Upper lobe of left lung (tissue), 6 donors: ENCODE results near the gene AHNAK. TPM values are rescaled to one million over a fixed set of nuclear protein-coding genes. Genes with fewer than 3 reads are reported as not detected.

Experiments
- ATAC-seq, 2 donors: fragments of 200-7000 bp; cut with Tn5 transposase; one replicate each; pipeline ENCODE4 v1.9.1; 2022; ENCODE audit warnings: mild to moderate bottlenecking in 2 of 2, moderate library complexity in 2 of 2; ENCODE audit not compliant: low FRiP score in 2 of 2
- DNase-seq, 2 donors: peaks; one replicate each; pipeline ENCODE4 v3.0.0-alpha.2; 2019 to 2020
- H3K27ac ChIP-seq, 4 donors: fragments of 200-600 bp; sonication (generic); one replicate each; pipeline ENCODE4 v1.5.1; 2016 to 2019
- H3K27me3 ChIP-seq, 4 donors: fragments of 200-600 bp; sonication (generic); one replicate each; pipeline ENCODE4 v1.5.1; 2017 to 2019
- H3K36me3 ChIP-seq, 4 donors: fragments of 200-600 bp; sonication (generic); one replicate each; pipeline ENCODE4 v1.5.1; 2016 to 2019
- H3K4me1 ChIP-seq, 4 donors: fragments of 200-600 bp; sonication (generic); one replicate each; pipeline ENCODE4 v1.5.1; 2018 to 2019
- H3K4me3 ChIP-seq, 4 donors: fragments of 200-600 bp; sonication (generic); one replicate each; pipeline ENCODE4 v1.5.1; 2017 to 2019; ENCODE audit warnings: mild to moderate bottlenecking in 2 of 4, moderate library complexity in 1 of 4
- H3K9me3 ChIP-seq, 4 donors: fragments of 200-600 bp; sonication (generic); one replicate each; pipeline ENCODE4 v1.5.1; 2018 to 2019
- EP300 ChIP-seq, 4 donors: sonication (generic); formaldehyde crosslinking; IDR thresholded peaks; one replicate each; pipeline ENCODE4 v1.5.1; 2017; ENCODE audit warnings: antibody characterized with exemption in 4 of 4, control low read depth in 2 of 4
- POLR2A ChIP-seq, 4 donors: fragments of 450-650 bp; IDR thresholded peaks; one replicate each; pipeline ENCODE4 v1.5.1; 2016 to 2017; ENCODE audit warnings: antibody characterized with exemption in 4 of 4, mild to moderate bottlenecking in 2 of 4
- POLR2AphosphoS5 ChIP-seq, 2 donors: sonication (generic); formaldehyde crosslinking; IDR thresholded peaks; one replicate each; pipeline ENCODE4 v1.5.1; 2017; ENCODE audit warnings: antibody characterized with exemption in 2 of 2
- WGBS, 2 donors: methylation state at CpG; one replicate each; pipeline ENCODE4 v1.1.5; 2017 to 2018; 5-methylcytosine and 5-hydroxymethylcytosine counted together
- total RNA-seq, 6 donors: library from RNA; depleted of rRNA in 4 of 6; stranded (reverse); fragments of >200 nt in 4 of 6; gene quantifications; one replicate each; pipeline versions ENCODE4 v1.1.0 to v1.2.1, GENCODE V29; 2016 to 2021
- TF ChIP-seq, protein P1 (sequence below), 6 experiments: fragments of 450-650 bp in 4 of 6; fragments of 200-600 bp in 2 of 6; sonication (generic) in 2 of 6; IDR thresholded peaks; one replicate each; pipeline ENCODE4 v1.5.1; 2016 to 2019; ENCODE audit warnings: antibody characterized with exemption in 6 of 6
- donor health status: DM: no; HTN: no; CAD: no; lungs with moderate emphysema.
- donor health status: DM: no; HTN: yes; CAD: no; lungs with severe emphysema.

AHNAK gene
- total RNA-seq, 6 donors from 2014 or later, result 583 to 1,153 (median 829) TPM

DNA sequence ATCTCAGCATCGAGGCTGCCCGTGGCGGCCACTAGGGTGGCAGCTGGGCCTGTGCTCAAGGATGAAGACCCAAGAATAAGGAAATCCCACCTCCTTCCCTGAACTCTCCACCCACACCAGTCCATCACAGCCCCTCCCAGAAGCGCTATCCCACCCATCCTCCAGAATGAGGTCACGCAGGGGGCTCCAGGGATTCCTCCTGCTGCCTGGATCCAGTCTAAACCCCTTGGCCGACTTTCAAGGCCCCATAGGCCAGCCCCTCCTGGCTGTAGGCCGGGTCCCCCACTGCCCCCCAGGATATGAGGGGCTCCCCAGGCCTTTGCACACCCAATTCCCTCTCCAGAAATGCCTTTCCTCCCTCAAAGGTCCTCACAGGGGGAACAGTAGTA lies 146.7 kb downstream of the AHNAK start:
- 61 to 83% methylated on average over 4 to 7 of the region's 7 CpGs for WGBS, 2 donors
- Histone ChIP-seq H3K9me3 (no peaks in the 10 kb centered on the region), H3K4me1 (peaks cover 41 to 51% (median 49%) of the 10 kb centered on the region in 4 donors), H3K4me3 (no peak overlapping the region), H3K27me3 (no peaks in the 10 kb centered on the region), H3K36me3 (no peaks in the 10 kb centered on the region), H3K27ac (peak overlapping the region; percentile 42 to 79 (median 74))
- ATAC-seq, result peak in 1 of 2 donors; percentile 63
- no peak for TF ChIP-seq POLR2AphosphoS5 (IDR thresholded peaks at IDR 0.05)
- no peak for TF ChIP-seq POLR2A (IDR thresholded peaks at IDR 0.05)
- TF ChIP-seq, protein P1, sequence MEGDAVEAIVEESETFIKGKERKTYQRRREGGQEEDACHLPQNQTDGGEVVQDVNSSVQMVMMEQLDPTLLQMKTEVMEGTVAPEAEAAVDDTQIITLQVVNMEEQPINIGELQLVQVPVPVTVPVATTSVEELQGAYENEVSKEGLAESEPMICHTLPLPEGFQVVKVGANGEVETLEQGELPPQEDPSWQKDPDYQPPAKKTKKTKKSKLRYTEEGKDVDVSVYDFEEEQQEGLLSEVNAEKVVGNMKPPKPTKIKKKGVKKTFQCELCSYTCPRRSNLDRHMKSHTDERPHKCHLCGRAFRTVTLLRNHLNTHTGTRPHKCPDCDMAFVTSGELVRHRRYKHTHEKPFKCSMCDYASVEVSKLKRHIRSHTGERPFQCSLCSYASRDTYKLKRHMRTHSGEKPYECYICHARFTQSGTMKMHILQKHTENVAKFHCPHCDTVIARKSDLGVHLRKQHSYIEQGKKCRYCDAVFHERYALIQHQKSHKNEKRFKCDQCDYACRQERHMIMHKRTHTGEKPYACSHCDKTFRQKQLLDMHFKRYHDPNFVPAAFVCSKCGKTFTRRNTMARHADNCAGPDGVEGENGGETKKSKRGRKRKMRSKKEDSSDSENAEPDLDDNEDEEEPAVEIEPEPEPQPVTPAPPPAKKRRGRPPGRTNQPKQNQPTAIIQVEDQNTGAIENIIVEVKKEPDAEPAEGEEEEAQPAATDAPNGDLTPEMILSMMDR (IDR thresholded peaks at IDR 0.05), result no peak
- no peak for TF ChIP-seq EP300 (IDR thresholded peaks at IDR 0.05)
- DNase-seq, result no peak

DNA sequence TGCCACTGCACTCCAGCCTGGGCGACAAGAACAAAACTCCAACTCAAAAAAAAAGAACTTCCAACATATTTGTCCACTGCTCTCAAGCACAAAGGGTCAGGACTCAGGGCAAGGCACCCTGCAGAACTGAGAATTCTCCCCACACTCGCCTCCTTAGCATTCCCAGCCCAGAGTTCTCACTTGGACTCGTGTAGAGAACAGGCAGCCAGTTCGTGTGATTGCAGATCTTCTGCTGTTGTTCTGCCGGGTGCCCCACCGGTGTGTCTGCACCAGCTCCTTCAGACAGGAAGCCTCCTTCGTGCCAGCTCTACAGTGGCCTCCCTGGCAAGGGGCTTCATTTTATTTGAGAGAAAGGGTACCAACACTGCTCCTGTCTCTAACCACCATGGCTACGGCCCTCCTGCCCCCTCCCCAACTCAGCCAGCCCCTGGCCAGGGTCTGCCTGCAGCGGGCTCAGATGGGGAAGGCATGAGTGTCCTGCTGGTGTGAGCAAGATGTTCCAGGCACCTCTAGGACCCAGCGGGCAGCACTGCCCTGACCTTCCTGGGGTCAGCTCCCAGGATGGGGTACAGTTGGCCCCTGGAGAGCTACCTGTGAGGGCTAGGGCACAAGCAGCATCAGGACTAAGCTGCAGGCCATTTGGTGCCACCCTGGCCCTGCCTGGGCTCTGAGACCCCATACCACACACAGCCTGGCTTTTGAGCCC lies 147.3 kb downstream of the AHNAK start:
- Histone ChIP-seq H3K9me3 (no peaks in the 10 kb centered on the region), H3K27me3 (no peaks in the 10 kb centered on the region), H3K4me1 (peaks cover 42 to 53% (median 50%) of the 10 kb centered on the region in 4 donors), H3K4me3 (no peak overlapping the region), H3K36me3 (no peaks in the 10 kb centered on the region), H3K27ac (peak overlapping the region; percentile 42 to 79 (median 74))
- WGBS, 2 donors, result 51 to 67% methylated on average over 6 to 9 of the region's 10 CpGs
- ATAC-seq, result no peak
- TF ChIP-seq POLR2AphosphoS5 (IDR thresholded peaks at IDR 0.05) (peak in 1 of 2 donors; percentile 39), EP300 (IDR thresholded peaks at IDR 0.05) (no peak)
- TF ChIP-seq, protein P1 (IDR thresholded peaks at IDR 0.05), result no peak
- peak in 1 of 2 donors; percentile 54 for DNase-seq

DNA sequence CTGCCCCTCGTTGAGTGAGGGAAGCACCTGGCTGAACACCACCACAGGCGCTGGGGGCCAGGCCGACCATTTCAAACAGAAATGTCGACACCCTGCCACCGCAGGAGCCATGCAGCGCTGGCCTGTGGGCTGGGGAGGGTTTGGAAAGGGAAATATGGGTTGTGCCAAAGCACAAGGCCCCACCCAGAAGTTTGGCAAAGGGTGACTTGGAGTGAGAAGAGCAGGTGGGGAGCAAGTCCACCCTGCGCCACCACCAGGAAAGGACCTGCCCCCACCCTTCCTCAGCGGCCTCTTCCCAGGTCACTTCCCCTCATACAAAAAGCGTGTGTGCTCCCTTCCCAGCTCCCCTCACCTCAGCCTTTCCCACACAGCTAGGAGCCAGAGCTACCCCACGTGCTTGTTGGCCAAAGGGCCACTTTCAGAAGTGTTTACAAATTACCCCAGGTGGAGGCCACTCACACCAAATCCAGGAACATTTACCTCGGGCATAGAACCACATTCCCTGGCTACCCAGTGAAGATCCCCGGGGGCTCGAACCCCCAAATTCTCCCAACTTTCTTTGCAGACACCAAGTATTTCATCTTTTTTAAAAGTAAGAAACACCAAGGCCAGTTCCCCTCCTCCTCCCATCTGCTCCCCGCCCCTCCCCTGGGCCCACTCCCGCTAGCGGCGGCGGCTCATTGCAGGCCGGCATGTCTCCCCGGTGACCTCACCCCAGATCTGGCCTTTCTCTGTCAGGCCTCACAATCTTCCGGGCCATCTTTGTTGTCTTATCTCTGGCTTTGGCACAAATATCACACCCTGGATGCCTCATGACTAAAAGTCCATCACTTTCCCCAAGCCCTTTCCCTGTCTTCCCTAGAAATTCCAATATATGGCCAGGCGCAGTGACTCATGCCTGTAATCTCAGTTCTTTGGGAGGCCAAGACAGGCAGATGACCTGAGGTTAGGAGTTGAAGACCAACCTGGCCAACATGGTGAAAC lies 148.3 kb downstream of the AHNAK start:
- DNase-seq (peak in 1 of 2 donors; percentile 76), ATAC-seq (peak in 1 of 2 donors; percentile 61)
- 49 to 63% methylated on average over 21 to 22 of the region's 22 CpGs for WGBS, 2 donors
- H3K4me1 ChIP-seq, result peaks cover 42 to 53% (median 50%) of the 10 kb centered on the region in 4 donors
- no peak overlapping the region for H3K4me3 ChIP-seq
- no peaks in the 10 kb centered on the region for H3K36me3 ChIP-seq
- H3K27ac ChIP-seq, result peak overlapping the region in 3 of 4 donors; percentile 73 to 79 (median 76)
- no peak for TF ChIP-seq EP300 (IDR thresholded peaks at IDR 0.05)
- TF ChIP-seq POLR2AphosphoS5 (IDR thresholded peaks at IDR 0.05), result no peak
- no peak for TF ChIP-seq POLR2A (IDR thresholded peaks at IDR 0.05)
- TF ChIP-seq, protein P1 (IDR thresholded peaks at IDR 0.05), result no peak
- H3K27me3 ChIP-seq, result no peaks in the 10 kb centered on the region
- H3K9me3 ChIP-seq, result no peaks in the 10 kb centered on the region

- peaks cover 27 to 36% (median 31%) of the 10 kb centered on the region in 4 donors for H3K4me1 ChIP-seq
- no peaks in the 10 kb centered on the region for H3K27me3 ChIP-seq
- no peak overlapping the region for H3K4me3 ChIP-seq
- H3K9me3 ChIP-seq, result no peaks in the 10 kb centered on the region
- peaks cover 0 to 8% (median 0%) of the 10 kb centered on the region in 4 donors for H3K36me3 ChIP-seq
- TF ChIP-seq EP300 (IDR thresholded peaks at IDR 0.05), result no peak
- TF ChIP-seq, protein P1 (IDR thresholded peaks at IDR 0.05), result no peak
- TF ChIP-seq POLR2A (IDR thresholded peaks at IDR 0.05), result no peak
- no peak for TF ChIP-seq POLR2AphosphoS5 (IDR thresholded peaks at IDR 0.05)
- ATAC-seq (no peak), DNase-seq (no peak)
- 81 to 85% methylated on average over 8 to 10 of the region's 10 CpGs for WGBS, 2 donors
- H3K27ac ChIP-seq, result no peak overlapping the region
Observed at GRCh38 chr11:62395885-62396551, 150.6 kb downstream of the AHNAK start.
